Effector memory CD4-positive, alpha-beta T cell (primary cell): Measurements from ENCODE around the gene GPN3.
A peak's percentile ranks its signal among the peaks of the same experiment; 100 is the strongest.
"Not testable (repeated sequence)": the region's sequence is repeated elsewhere in the genome, so short reads cannot be mapped to it uniquely, and the experiment has no call there.

Experiments
- DNase-seq, 3 donors: peaks; one replicate each; pipeline ENCODE4 v3.0.0-alpha.2; 2020
- H3K27ac ChIP-seq: 2 replicates; pipeline ENCODE4 v1.7.0; 2013; ENCODE audit warnings: mild to moderate bottlenecking, low read length, moderate library complexity; ENCODE audit not compliant: insufficient read depth, poor library complexity, severe bottlenecking
- H3K27me3 ChIP-seq: replicated peaks from 2 replicates; pipeline ENCODE4 v1.7.0; 2013; ENCODE audit warnings: mild to moderate bottlenecking, low read length; ENCODE audit not compliant: insufficient read depth, control insufficient read depth, poor library complexity, severe bottlenecking
- H3K36me3 ChIP-seq: 2 replicates; pipeline ENCODE4 v1.7.0; 2013; ENCODE audit warnings: mild to moderate bottlenecking, low read length, moderate library complexity; ENCODE audit not compliant: control insufficient read depth, insufficient read depth
- H3K4me1 ChIP-seq: 2 replicates; pipeline ENCODE4 v1.7.0; 2013; ENCODE audit warnings: low read length, mild to moderate bottlenecking; ENCODE audit not compliant: control insufficient read depth, insufficient read depth, poor library complexity, severe bottlenecking
- H3K4me3 ChIP-seq: 2 replicates; pipeline ENCODE4 v1.7.0; 2013; ENCODE audit warnings: low read length, low read depth, mild to moderate bottlenecking; ENCODE audit not compliant: insufficient read depth, poor library complexity, severe bottlenecking
- H3K9me3 ChIP-seq: 2 replicates; pipeline ENCODE4 v1.7.0; 2013; ENCODE audit warnings: mild to moderate bottlenecking, low read length, moderate library complexity; ENCODE audit not compliant: control insufficient read depth

GPN3 gene

DNA sequence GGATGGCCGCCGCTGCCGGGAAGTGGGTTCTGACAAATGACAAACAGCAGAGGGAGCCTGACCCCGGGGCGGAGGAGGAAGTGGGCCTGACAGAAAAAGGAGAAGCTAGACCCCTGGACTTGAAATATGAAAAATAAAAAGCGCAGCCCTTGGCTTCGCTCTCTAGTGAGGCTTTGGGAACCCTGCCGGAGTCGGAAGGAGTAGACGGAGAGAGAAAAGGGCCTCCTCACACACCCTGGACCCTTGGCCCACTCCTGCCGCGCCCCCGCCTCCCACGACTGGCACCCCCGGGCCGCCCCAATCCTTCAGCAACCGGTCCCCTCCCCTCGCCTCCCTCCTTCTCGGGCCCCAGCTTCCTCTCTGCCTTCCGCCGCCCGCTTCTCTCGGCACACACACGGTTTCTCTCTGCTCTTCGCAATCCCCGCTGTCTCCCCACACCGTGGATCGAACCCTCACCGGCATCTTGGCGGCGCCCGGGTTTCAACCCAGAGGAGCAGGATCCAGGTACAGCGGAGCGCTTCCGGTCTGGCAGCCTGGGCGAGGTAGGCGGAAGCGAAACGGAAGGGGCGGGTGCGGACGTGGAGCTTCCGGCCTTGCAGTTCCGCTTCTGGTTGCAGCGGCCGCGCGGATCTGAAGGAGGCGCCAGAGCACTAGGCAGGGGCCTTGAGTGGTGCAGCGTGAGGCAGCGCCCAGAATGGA is 18.1 kb downstream of the GPN3 start, which contains the start of gene ARPC3:
Gene ARPC3, minus strand, starts transcription at position 539 of the 699 bp plus-strand sequence. Its CDS starts 77 bp downstream, at position 462.
- H3K27me3 ChIP-seq = no peaks in the 10 kb centered on the region
- H3K9me3 ChIP-seq = no peaks in the 10 kb centered on the region
- H3K27ac ChIP-seq = peak within 1 kb of the TSS; percentile 88
- peak within 1 kb of the TSS; percentile 87 for H3K4me3 ChIP-seq
- peaks cover 10% of the 10 kb centered on the region for H3K36me3 ChIP-seq
- peak; percentile 88 to 93 (median 91) for DNase-seq
- peaks cover 7% of the 10 kb centered on the region for H3K4me1 ChIP-seq

DNA sequence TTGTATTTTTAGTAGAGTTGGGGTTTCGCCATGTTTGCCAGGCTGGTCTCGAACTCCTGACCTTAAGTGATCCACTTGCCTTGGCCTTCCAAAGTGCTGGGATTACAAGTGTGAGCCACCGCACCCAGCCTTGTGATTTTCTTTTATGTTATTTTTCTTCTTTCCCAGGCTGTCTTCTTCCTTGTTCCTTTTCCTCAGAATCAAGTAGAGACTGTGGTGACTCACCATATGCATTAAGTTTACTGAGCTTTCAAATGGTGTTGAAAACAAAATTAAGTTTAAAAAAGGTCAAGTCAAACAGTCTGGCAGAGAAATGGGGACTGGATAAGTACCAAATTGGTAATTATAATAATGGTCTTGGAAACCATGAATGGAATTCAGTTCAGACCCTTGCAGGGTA is 23.6 kb downstream of the GPN3 start:
- H3K4me1 ChIP-seq = peaks cover 7% of the 10 kb centered on the region
- peaks cover 30% of the 10 kb centered on the region for H3K36me3 ChIP-seq
- no peak overlapping the region for H3K27ac ChIP-seq
- H3K9me3 ChIP-seq = no peaks in the 10 kb centered on the region
- no peaks in the 10 kb centered on the region for H3K27me3 ChIP-seq
- H3K4me3 ChIP-seq = no peak overlapping the region
- DNase-seq = no peak

DNA sequence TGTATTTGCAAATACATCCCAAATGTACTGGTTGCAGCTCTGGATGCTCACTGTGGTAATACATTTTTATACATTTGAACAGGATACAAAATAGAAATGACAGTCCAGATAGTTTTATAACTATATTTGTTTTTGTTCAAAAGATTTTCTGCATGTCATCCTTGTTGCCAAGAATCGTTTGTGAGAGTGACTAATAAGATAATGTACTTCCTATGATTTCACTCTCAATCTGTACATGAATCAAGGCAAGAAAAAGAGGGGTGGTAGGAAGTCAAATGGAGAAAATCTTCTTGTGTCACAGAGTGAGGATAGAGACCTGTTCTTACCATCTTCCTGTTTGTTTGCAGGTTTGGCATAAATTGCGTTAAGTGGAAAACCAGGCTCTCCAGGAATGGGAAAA is 31.8 kb downstream of the GPN3 start:
- H3K36me3 ChIP-seq = peaks cover 31% of the 10 kb centered on the region

DNA sequence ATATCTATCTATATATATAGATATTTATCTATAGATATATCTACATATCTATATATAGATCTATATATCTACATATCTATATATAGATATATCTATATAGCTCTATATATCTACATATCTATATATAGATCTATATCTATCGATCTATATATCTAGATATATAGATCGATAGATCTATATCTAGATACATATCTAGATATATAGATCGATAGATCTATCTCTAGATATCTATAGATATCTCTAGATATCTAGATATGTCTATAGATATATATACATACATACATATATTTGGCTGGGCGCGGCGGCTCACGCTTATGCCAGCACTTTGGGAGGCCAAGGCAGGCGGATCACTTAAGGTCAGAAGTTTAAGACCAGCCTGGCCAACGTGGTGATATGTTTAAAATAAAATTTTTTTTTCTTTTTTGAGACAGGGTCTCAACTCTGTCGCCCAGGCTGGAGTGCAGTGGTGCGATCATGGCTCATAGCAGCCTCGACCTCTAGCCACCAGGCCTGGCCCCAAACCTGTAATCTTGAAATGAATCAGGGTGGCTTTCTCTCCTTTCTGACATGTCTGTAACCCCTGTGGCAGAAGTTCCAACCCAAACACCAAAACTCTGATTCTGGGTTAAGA is 36.0 kb downstream of the GPN3 start:
- Histone ChIP-seq H3K27ac (peak overlapping the region; percentile 61), H3K9me3 (no peaks in the 10 kb centered on the region), H3K4me1 (no peaks in the 10 kb centered on the region), H3K27me3 (no peaks in the 10 kb centered on the region), H3K36me3 (peaks cover 18% of the 10 kb centered on the region), H3K4me3 (peak overlapping the region; percentile 58)
- DNase-seq = no peak

More for the DNA sequence above, 31.8 kb downstream of the GPN3 start:
- Histone ChIP-seq H3K4me3 (no peak overlapping the region), H3K27ac (no peak overlapping the region), H3K9me3 (no peaks in the 10 kb centered on the region), H3K27me3 (no peaks in the 10 kb centered on the region), H3K4me1 (no peaks in the 10 kb centered on the region)
- DNase-seq = no peak

DNA sequence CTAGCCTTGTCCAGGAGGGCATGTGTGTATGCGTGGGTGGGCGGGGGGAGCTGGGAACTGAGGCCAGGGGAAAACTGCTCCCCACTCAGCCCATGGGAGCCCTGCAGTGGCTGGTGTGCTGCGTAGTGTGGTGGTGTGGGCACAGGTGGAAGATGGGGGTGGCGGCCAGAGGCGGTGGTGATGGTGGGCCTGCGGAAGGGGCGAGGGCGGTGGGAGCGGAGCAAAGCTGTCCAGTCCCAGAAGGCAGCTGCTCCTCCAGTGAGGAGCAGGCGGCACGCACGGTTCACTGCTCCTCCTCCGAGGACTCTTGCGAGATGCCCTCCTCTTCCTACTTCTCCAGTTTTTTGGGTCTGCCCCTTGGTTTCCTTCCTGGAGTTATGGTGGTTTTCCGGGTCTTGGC is 38.4 kb downstream of the GPN3 start:
- not testable (repeated sequence) for H3K27ac ChIP-seq, DNase-seq, H3K4me1 ChIP-seq, H3K27me3 ChIP-seq, H3K36me3 ChIP-seq, H3K9me3 ChIP-seq, H3K4me3 ChIP-seq

DNA sequence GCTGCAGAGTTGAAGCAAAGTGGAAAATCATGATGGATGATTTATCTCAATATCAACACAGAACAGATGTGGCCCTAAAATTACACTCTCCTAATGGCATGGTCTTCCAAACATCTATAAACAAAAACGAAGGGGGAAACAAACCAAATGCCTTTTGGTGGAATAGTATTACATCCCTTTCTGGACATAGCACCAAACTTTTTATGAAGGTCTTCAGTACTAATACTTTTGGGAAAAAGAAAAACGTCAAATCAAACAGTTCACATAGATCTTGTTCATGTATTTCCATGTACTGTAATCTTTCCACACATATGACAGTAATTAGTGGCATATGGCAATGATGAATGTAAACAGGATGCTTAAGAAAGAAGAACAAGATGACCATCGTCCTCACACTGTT is 41.7 kb downstream of the GPN3 start:
- H3K9me3 ChIP-seq = no peaks in the 10 kb centered on the region
- H3K4me3 ChIP-seq = no peak overlapping the region
- H3K4me1 ChIP-seq = no peaks in the 10 kb centered on the region
- H3K27ac ChIP-seq = no peak overlapping the region
- no peaks in the 10 kb centered on the region for H3K36me3 ChIP-seq
- H3K27me3 ChIP-seq = no peaks in the 10 kb centered on the region
- no peak for DNase-seq

DNA sequence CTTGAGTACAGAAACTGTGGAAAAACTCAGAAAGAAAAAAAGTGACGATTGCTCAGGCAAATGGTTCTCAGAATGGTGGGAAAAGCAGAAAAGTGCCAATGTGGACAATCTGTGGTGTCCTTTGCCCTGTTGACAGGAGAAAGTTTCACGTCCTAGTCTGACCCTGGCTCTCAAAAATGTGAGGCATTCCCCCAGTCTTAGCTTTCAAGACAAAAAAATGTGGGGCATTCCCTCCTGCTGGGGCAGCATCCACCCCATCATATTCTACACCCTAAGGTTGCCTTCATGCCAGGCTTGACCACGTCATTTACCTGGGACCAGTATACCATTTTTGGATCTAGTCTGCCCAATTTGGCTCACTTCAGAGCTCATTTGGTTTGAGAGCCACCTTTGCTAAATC is 43.8 kb downstream of the GPN3 start:
- Histone ChIP-seq H3K27ac (no peak overlapping the region), H3K9me3 (no peaks in the 10 kb centered on the region), H3K27me3 (no peaks in the 10 kb centered on the region), H3K4me1 (no peaks in the 10 kb centered on the region), H3K36me3 (no peaks in the 10 kb centered on the region), H3K4me3 (no peak overlapping the region)
- DNase-seq = no peak

DNA sequence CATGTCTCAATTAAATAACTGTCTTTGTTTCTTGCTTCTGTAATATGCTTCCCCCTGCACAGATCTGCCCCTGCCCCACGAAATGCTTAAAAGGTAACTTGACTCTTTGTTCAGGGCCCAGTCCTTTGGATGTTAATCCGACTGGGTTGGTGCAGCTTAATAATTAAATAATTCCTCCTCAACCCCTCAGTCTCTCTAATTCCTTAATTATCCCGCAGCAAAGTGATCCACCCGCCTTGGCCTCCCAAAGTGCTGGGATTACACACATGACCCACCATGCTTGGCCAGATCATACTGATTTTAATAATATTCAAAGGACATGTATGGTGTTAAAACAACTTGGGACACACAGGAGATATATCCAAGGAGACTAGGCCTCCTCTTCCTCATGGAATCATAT is 46.4 kb downstream of the GPN3 start:
- H3K9me3 ChIP-seq = no peaks in the 10 kb centered on the region
- H3K4me3 ChIP-seq = no peak overlapping the region
- H3K27ac ChIP-seq = no peak overlapping the region
- no peaks in the 10 kb centered on the region for H3K36me3 ChIP-seq
- no peaks in the 10 kb centered on the region for H3K27me3 ChIP-seq
- DNase-seq = no peak
- no peaks in the 10 kb centered on the region for H3K4me1 ChIP-seq

DNA sequence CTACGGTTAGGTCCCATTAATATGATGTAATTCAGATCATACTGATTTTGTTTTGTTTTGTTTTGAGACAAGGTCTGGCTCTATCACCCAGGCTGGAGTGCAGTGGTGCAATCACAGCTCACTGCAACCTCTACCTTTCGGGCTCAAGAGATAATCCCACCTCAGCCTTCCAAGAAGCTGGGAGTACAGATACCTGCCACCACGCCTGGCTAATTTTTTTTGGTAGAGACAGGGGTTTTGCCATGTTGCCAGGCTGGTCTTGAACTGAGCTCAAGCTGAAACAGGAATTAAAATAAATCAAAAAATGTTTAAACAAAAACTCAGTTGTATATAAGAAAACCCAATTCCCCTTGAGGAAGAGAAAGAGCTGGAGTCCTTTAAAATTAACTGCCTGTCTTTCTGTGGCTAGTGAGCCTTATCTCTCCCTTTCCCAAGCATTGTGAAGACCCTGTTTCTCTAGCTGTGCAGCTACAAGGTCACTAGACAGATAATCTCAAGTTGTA is 46.8 kb downstream of the GPN3 start:
- Histone ChIP-seq H3K27ac (no peak overlapping the region), H3K36me3 (no peaks in the 10 kb centered on the region), H3K9me3 (no peaks in the 10 kb centered on the region), H3K4me1 (no peaks in the 10 kb centered on the region), H3K27me3 (no peaks in the 10 kb centered on the region), H3K4me3 (no peak overlapping the region)
- no peak for DNase-seq

DNA sequence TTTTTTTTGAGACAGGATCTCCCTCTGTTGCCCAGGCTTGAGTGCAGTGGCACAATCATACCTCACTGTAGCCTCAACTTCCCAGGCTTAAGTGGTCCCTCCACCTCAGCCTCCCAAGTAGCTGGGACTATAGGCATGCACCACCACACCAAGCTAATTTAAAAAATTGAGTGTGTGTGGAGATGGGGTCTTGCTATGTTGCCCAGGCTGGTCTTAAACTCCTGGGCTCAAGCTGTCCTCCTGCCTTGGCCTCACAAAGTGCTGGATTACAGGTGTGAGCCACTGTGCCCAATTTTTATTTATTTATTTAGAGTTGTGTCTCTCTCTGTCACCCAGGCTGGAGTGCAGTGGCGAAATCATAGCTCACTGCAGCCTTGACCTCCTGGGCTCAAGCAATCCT is 47.4 kb downstream of the GPN3 start:
- not testable (repeated sequence) for DNase-seq, H3K4me1 ChIP-seq, H3K36me3 ChIP-seq, H3K27me3 ChIP-seq, H3K27ac ChIP-seq, H3K9me3 ChIP-seq, H3K4me3 ChIP-seq
